ENCODE results near the gene CAMK2G.

- no peak for TF ChIP-seq EZH2 (IDR thresholded peaks at IDR 0.05; ENCODE audit: insufficient read depth, poor library complexity, severe bottlenecking)
- TF ChIP-seq EZH2phosphoT487 (IDR thresholded peaks at IDR 0.05; ENCODE audit: insufficient read depth, low read depth): no peak
Observed at GRCh38 chr10:73902351-73902750, 28.0 kb upstream of the CAMK2G start.
